ENCODE data around the gene KNDC1. TPM values are rescaled to one million over a fixed set of nuclear protein-coding genes. Genes with fewer than 3 reads are reported as not detected.

Gene KNDC1
- total RNA-seq, 1 experiment from 2014 or later, result 1.2 TPM

DNA sequence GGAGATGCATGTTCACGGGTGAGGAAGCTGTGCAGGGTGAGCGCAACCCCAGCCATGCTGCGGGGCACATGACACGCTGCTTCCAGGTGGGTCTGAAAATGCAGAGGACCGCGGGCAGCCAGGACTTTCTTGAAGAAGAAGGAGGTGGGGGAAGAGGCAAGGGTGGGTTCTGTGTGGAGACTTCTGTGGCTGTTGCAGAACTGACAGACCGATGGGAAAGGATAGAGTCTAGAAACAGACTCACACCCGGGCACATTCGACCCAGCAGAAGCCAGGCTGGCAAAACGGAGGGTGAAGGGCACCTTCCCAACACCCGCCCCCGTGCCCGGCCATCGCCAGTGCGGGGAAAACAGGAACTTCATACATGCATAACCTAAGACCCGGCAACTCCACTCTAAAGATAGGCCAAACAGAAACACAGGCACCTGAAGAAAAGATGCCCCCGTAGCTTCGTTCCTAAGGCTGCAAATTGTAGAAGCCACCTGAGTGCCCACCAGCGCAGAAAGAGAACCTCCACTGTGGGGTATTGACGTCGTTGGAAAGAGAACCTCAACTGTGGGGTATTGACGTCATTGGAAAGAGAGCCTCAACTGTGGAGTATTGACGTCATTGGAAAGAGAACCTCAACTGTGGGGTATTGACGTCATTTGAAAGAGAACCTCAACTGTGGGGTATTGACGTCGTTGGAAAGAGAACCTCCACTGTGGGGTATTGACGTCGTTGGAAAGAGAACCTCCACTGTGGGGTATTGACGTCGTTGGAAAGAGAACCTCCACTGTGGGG lies 4.8 kb upstream of the KNDC1 start:
- Mint-ChIP-seq H3K4me3 (ENCODE audit: low read depth, unreplicated experiment) (no peak overlapping the region), H3K27ac (ENCODE audit: unreplicated experiment) (no peak overlapping the region), H3K9me3 (ENCODE audit: low read depth, unreplicated experiment) (no peaks in the 10 kb centered on the region), H3K4me1 (ENCODE audit: low read depth, unreplicated experiment) (peaks cover 9% of the 10 kb centered on the region), H3K36me3 (ENCODE audit: insufficient read depth, unreplicated experiment) (no peaks in the 10 kb centered on the region), H3K27me3 (ENCODE audit: unreplicated experiment) (peaks cover 49% of the 10 kb centered on the region)
- no peak for DNase-seq
- CTCF ChIA-PET, result no interaction called here
- intact Hi-C loops (cut with micrococcal nuclease; ENCODE audit: unreplicated experiment), result no loop called here
- no TSS peak for BruUV-seq (replicated peaks)
- TF ChIP-seq, protein P1, sequence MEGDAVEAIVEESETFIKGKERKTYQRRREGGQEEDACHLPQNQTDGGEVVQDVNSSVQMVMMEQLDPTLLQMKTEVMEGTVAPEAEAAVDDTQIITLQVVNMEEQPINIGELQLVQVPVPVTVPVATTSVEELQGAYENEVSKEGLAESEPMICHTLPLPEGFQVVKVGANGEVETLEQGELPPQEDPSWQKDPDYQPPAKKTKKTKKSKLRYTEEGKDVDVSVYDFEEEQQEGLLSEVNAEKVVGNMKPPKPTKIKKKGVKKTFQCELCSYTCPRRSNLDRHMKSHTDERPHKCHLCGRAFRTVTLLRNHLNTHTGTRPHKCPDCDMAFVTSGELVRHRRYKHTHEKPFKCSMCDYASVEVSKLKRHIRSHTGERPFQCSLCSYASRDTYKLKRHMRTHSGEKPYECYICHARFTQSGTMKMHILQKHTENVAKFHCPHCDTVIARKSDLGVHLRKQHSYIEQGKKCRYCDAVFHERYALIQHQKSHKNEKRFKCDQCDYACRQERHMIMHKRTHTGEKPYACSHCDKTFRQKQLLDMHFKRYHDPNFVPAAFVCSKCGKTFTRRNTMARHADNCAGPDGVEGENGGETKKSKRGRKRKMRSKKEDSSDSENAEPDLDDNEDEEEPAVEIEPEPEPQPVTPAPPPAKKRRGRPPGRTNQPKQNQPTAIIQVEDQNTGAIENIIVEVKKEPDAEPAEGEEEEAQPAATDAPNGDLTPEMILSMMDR (IDR thresholded peaks at IDR 0.05; ENCODE audit: unreplicated experiment), result no peak

DNA sequence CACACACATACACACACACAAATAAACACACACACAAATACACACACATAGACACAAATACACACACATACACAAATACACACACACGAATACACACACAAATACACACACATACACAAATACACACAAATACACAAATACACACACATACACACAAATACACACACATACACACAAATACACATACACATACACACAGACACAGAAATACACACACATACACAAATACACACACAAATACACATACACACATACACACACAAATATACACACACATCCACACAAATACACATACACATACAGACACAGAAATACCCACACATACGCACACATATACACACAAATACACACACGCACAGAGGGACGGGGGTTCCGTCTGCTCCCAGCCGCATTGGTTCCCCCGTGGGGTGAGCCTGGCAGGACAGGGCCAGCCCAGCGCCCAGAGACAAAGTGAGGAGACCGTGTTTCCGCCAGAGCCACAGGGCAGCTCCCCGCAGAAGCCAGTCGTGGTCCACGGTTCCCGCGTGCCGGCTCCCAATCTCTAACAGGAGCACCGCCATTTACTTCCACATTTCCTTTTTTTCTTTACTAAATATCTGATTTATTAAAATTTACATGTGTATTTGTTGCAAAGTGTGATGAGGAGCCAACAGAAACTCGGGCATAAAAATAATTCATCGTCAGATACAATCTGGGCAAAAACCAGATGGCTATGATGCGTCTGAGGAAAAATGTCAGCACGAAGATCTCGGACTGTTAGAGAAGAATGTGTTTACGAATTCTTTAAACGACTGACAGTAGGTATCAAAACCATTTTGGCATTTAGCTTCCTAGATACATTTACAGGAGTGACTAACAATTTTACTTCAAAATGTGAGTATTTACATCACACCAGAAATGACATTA lies 3.1 kb upstream of the KNDC1 start:
- CTCF ChIA-PET, result no interaction called here
- intact Hi-C loops (cut with micrococcal nuclease; ENCODE audit: unreplicated experiment), result no loop called here
- Mint-ChIP-seq H3K27me3 (ENCODE audit: unreplicated experiment) (peaks cover 38% of the 10 kb centered on the region), H3K4me3 (ENCODE audit: low read depth, unreplicated experiment) (no peak overlapping the region), H3K36me3 (ENCODE audit: insufficient read depth, unreplicated experiment) (no peaks in the 10 kb centered on the region), H3K4me1 (ENCODE audit: low read depth, unreplicated experiment) (no peaks in the 10 kb centered on the region), H3K9me3 (ENCODE audit: low read depth, unreplicated experiment) (no peaks in the 10 kb centered on the region), H3K27ac (ENCODE audit: unreplicated experiment) (no peak overlapping the region)
- TF ChIP-seq, protein P1 (IDR thresholded peaks at IDR 0.05; ENCODE audit: unreplicated experiment), result no peak
- BruUV-seq (replicated peaks), result no TSS peak
- DNase-seq, result no peak

DNA sequence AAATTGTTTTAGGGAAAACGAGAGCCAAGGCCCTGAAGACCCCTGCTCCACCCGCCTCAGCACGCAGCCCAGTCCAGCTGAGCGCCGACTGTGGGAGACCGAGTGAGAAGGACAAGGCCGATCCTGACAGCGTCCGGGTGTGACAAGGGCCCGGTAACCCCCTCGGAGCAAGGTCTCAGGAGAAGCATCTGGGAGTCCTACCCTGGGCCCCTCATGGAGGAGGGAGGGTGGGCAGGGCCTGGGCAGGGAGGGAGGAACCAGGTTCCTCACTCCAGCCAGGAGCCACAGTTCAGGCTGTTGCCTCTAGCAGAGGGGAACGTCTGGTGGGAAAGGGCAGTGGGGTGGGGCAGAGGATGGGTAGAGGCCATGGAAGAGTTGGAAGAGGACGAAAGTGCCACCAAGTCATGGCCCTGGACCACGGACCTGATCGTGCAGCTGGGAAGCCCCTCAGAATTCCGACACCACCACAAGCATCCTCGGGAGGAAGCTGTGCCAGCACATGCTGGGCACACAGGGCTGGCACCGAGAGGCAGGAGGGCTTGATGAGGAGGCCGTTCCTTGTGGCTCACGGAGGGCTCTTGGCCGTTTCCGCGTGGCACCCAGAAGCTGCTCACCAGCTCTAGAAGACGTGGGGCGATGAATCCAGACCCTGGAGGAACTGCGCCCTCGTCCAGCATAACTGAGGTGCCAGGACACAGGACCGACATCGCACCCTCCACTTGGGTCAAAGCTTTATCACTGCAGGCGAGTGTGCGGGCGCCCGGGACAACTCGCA lies 2.2 kb upstream of the KNDC1 start:
- CTCF ChIA-PET, result no interaction called here
- TF ChIP-seq, protein P1 (IDR thresholded peaks at IDR 0.05; ENCODE audit: unreplicated experiment), result no peak

DNA sequence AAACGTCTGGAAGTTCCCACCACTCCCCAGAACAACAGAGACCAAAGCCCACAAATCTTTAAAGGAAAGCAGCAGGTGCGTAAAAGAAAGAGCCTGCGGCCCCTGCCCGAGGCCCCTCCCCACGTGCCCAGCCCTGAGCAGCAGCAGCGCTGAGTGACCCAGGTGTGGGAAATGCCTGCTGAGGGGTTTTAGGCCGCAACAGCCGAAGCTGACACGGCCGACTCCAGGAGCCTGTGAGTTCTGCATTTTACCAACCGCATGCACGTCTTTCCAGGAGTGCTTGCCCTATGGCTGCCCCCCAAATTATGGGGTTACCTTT lies 1.6 kb upstream of the KNDC1 start:
- BruUV-seq (replicated peaks), result no TSS peak
- Mint-ChIP-seq H3K4me3 (ENCODE audit: low read depth, unreplicated experiment) (no peak overlapping the region), H3K27me3 (ENCODE audit: unreplicated experiment) (peaks cover 23% of the 10 kb centered on the region), H3K36me3 (ENCODE audit: insufficient read depth, unreplicated experiment) (no peaks in the 10 kb centered on the region), H3K9me3 (ENCODE audit: low read depth, unreplicated experiment) (no peaks in the 10 kb centered on the region), H3K27ac (ENCODE audit: unreplicated experiment) (no peak overlapping the region), H3K4me1 (ENCODE audit: low read depth, unreplicated experiment) (no peaks in the 10 kb centered on the region)
- CTCF ChIA-PET, result no interaction called here
- TF ChIP-seq, protein P1 (IDR thresholded peaks at IDR 0.05; ENCODE audit: unreplicated experiment), result no peak
- no peak for DNase-seq
- intact Hi-C loops (cut with micrococcal nuclease; ENCODE audit: unreplicated experiment), result no loop called here

More for the DNA sequence above, 2.2 kb upstream of the KNDC1 start:
- BruUV-seq (replicated peaks), result no TSS peak
- no peak for DNase-seq
- H3K9me3 Mint-ChIP-seq (ENCODE audit: low read depth, unreplicated experiment), result no peaks in the 10 kb centered on the region
- H3K4me1 Mint-ChIP-seq (ENCODE audit: low read depth, unreplicated experiment), result no peaks in the 10 kb centered on the region
- peaks cover 29% of the 10 kb centered on the region for H3K27me3 Mint-ChIP-seq (ENCODE audit: unreplicated experiment)
- intact Hi-C loops (cut with micrococcal nuclease; ENCODE audit: unreplicated experiment), result no loop called here
- H3K36me3 Mint-ChIP-seq (ENCODE audit: insufficient read depth, unreplicated experiment), result no peaks in the 10 kb centered on the region
- no peak overlapping the region for H3K27ac Mint-ChIP-seq (ENCODE audit: unreplicated experiment)
- H3K4me3 Mint-ChIP-seq (ENCODE audit: low read depth, unreplicated experiment), result no peak overlapping the region

Measured in Calu3 (cell line).